ENCODE measurements around the gene TXNDC5.
A peak's percentile ranks its signal among the peaks of the same experiment; 100 is the strongest.

TXNDC5 gene

DNA sequence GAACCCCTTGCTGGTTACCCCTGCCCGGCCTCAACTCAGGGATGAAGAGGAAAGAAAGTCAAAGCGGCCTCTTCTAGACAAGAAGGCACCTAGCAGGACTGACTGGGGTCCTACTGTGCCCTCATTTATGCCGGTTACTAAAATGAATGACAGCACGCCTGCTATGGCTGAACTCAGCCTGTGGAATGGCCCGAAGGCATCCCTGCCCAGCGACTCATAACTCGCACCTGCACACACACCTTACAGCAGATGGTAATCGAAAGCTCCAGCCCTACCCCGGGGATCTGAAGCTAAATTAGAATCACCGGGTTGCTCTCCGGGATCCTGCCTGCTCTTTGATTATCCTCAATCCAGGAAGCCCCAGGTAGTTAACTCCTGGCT is 747 bp upstream of the TXNDC5 start:
- DNase-seq (ENCODE audit: low spot score in 2 of 2) (no peak), ATAC-seq (replicated peaks; ENCODE audit: extremely low read depth, poor library complexity, severe bottlenecking) (no peak)
- H3K4me3 Mint-ChIP-seq, result no peak overlapping the region
- no peaks in the 10 kb centered on the region for H3K36me3 Mint-ChIP-seq (ENCODE audit: insufficient read depth)
- H3K4me1 Mint-ChIP-seq, result peaks cover 6% of the 10 kb centered on the region
- H3K27ac Mint-ChIP-seq (ENCODE audit: low read depth), result no peak overlapping the region
- no peaks in the 10 kb centered on the region for H3K27me3 Mint-ChIP-seq
- no peaks in the 10 kb centered on the region for H3K9me3 Mint-ChIP-seq

DNA sequence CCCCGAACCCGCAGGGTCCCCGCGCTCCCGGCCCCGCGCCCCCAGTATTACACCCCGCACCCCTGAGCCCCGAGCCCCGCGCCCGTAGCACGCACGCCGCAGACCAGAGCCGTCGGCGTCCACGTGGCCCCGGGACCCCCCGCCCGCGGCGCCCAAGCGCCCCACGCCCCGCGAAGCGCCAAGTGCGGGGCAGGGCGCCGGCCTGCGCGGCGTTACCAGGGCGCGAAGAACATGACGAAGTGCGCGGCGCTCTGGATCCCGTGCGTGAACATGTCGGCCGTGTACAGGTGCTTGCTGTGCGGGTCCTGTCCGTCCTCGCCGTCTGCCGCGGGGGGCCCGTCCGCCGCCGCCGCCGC is 312 bp downstream of the TXNDC5 start:
- Mint-ChIP-seq H3K27ac (ENCODE audit: low read depth) (no peak overlapping the region), H3K36me3 (ENCODE audit: insufficient read depth) (no peaks in the 10 kb centered on the region), H3K4me1 (peaks cover 7% of the 10 kb centered on the region), H3K27me3 (no peaks in the 10 kb centered on the region), H3K4me3 (no peak overlapping the region), H3K9me3 (no peaks in the 10 kb centered on the region)
- DNase-seq (ENCODE audit: low spot score in 2 of 2) (no peak), ATAC-seq (replicated peaks; ENCODE audit: extremely low read depth, poor library complexity, severe bottlenecking) (no peak)

DNA sequence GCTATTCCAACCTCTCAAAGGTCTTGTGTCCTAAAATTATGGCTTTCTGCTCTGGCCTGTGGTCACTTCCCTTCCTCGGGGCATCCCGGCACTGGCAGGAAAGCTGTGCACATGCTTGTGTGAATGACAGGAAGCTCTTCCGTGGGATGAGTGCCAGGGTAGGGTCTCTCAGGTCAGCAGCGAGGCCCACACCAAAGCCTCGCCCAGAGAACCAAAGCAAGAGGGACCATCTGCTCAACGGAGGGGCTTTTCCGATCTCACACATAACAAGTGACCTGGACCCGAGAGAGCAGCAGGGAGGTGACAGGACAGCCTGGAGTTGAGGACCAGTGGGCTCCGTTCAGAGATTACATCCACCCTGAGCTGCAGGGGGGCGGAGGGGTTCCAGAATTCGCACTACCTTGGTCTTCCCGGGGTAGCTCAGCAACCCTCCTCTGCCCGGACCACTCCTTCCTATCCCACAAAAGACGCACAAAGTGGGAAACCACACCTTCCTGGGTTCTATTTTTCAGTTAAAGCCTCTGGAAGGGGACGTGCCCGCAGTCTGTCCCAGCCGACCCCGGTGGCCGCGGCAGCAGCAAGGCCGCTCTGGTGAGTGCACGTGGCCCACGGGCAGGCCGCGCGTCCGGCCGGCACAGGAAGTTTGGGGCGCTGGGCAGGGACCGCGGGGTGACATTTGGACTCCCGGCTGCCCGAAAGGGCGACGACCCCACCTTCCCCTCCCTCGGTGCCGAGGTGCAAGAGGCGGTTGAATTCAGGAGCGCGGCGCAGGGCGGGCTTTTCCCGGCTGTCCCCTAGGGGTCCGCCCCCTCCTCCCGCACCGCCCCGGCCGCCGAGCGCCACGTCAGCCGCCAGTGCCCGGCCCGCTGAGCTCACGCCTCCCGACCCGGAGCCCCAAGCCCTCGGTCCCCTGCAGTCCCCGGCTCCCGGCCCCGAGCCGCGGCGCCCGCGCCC is 988 bp downstream of the TXNDC5 start:
- Mint-ChIP-seq H3K36me3 (ENCODE audit: insufficient read depth) (no peaks in the 10 kb centered on the region), H3K27me3 (no peaks in the 10 kb centered on the region), H3K9me3 (no peaks in the 10 kb centered on the region), H3K4me3 (peak overlapping the region; percentile 71), H3K27ac (ENCODE audit: low read depth) (peak overlapping the region; percentile 19), H3K4me1 (peaks cover 14% of the 10 kb centered on the region)
- DNase-seq (ENCODE audit: low spot score in 2 of 2) (no peak), ATAC-seq (replicated peaks; ENCODE audit: extremely low read depth, poor library complexity, severe bottlenecking) (no peak)

DNA sequence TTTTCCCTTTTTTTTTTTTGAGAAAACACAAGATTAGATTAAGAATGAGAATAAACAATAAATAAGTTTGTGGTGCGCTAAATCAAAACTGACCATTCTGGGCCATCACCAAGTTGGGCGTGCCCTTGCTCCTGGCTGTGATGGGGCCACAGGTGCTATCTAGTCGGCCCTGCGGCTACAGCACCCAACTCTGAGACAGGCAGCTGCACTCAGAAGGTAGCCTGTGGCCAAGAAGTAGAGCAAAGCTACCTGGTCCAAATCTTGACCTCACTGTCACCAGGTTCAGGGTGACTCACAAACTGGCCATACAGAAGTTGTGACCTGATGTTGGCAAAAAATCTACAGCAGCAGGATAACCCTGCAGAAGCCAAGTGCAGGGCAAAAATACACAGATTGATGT is 3.4 kb downstream of the TXNDC5 start:
- H3K36me3 Mint-ChIP-seq (ENCODE audit: insufficient read depth), result peaks cover 8% of the 10 kb centered on the region
- no peaks in the 10 kb centered on the region for H3K27me3 Mint-ChIP-seq
- DNase-seq (ENCODE audit: low spot score in 2 of 2) (no peak), ATAC-seq (replicated peaks; ENCODE audit: extremely low read depth, poor library complexity, severe bottlenecking) (no peak)
- no peak overlapping the region for H3K27ac Mint-ChIP-seq (ENCODE audit: low read depth)
- H3K4me3 Mint-ChIP-seq, result no peak overlapping the region
- no peaks in the 10 kb centered on the region for H3K9me3 Mint-ChIP-seq
- peaks cover 16% of the 10 kb centered on the region for H3K4me1 Mint-ChIP-seq

DNA sequence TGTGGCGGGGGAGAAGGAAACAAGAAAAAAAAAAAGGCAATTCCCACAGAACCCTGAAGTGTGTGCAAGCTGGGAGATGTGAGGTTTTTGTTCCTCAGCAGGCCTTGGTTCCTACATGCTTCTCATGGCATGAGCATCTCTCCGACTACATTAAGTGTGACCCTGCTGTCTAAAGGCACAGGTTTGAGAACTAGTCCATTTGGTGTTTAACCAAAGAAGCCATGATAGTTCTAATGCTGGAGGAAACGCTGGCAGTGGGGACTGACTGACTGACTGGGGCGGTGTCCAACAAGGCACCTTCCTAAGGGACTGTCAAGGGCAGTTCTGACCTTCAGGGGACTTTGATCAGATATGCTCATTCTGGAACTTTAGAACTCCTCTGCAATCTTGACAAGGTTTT is 3.8 kb downstream of the TXNDC5 start:
- H3K9me3 Mint-ChIP-seq, result no peaks in the 10 kb centered on the region
- H3K4me3 Mint-ChIP-seq, result no peak overlapping the region
- no peak overlapping the region for H3K27ac Mint-ChIP-seq (ENCODE audit: low read depth)
- ATAC-seq (replicated peaks; ENCODE audit: extremely low read depth, poor library complexity, severe bottlenecking) (no peak), DNase-seq (ENCODE audit: low spot score in 2 of 2) (no peak)
- no peaks in the 10 kb centered on the region for H3K27me3 Mint-ChIP-seq
- H3K36me3 Mint-ChIP-seq (ENCODE audit: insufficient read depth), result peaks cover 8% of the 10 kb centered on the region
- H3K4me1 Mint-ChIP-seq, result peaks cover 16% of the 10 kb centered on the region

DNA sequence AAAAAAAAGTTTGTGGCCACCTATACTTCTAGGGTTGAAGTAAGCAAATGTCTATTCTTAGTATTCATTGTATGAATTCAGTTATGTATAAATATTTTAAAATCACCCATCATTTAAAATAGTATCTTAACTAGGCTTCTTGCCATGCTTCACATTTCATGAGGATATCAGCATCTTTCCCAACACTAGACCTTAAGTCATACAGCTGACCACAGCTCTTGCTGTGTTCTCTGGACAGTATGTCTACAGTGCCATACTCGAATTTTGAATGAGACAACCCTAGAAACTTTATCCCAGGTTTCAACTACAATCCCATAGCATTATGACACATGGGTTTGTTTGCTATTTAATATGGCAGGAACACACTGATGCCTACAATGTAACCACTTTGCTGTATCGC is 5.2 kb downstream of the TXNDC5 start:
- DNase-seq (ENCODE audit: low spot score in 2 of 2) (no peak), ATAC-seq (replicated peaks; ENCODE audit: extremely low read depth, poor library complexity, severe bottlenecking) (no peak)
- Mint-ChIP-seq H3K9me3 (no peaks in the 10 kb centered on the region), H3K27ac (ENCODE audit: low read depth) (no peak overlapping the region), H3K36me3 (ENCODE audit: insufficient read depth) (peaks cover 9% of the 10 kb centered on the region), H3K4me1 (peaks cover 16% of the 10 kb centered on the region), H3K4me3 (no peak overlapping the region), H3K27me3 (no peaks in the 10 kb centered on the region)

DNA sequence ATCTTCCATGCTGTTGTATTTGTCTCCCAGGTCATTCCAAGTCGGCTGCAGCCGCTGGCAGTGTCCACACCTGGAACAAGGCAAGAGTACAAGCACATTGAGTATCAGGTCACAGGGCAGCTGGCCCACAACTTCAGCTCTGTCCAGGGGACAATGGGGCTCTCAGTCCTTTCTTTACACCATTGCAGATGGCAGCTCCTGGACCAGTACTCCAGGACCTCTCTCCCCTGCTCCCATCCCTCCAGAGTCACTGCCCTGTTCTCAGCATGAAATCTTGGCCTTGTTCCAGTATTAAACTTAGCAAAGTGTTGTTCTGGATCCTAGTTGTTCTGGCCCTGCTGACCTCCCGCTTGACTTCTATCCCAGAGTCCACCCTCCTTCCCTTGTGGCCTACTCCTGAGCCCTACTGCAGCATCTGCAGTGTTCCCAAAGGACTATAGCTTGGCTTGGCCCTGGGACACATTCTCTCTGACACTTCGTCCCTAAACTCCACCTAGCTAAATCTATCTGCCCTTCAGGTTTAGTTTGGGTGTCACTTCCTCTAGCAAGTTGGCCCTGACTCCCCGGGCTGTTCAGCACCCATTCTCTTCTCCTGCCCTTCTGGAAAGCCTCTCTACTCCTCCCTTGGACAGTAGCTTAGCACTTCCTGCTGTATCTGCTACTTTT is 5.8 kb downstream of the TXNDC5 start:
- Mint-ChIP-seq H3K27me3 (no peaks in the 10 kb centered on the region), H3K9me3 (no peaks in the 10 kb centered on the region), H3K4me1 (peaks cover 16% of the 10 kb centered on the region), H3K36me3 (ENCODE audit: insufficient read depth) (peaks cover 9% of the 10 kb centered on the region), H3K4me3 (no peak overlapping the region), H3K27ac (ENCODE audit: low read depth) (no peak overlapping the region)
- DNase-seq (ENCODE audit: low spot score in 2 of 2), result no peak
- no peak for ATAC-seq (replicated peaks; ENCODE audit: extremely low read depth, poor library complexity, severe bottlenecking)

DNA sequence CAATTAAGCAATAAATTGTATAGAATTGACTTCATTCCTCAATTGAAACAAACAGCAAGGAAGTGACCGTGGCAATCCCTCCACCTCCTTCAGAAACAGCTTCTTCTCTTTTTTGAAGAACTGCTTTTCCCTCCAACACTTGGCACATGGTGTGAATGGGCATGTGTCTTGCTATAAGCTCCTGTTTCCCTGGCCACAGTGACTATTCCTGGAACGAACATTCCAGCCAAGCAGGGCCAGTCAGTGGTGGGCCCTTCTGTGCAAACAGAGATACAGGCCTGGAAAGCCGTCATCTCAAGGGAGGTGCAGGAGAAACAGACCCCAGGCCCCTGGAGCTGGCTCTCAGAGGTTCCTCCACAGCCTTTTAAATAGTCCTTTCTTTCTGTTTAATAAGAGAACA is 6.9 kb downstream of the TXNDC5 start:
- DNase-seq (ENCODE audit: low spot score in 2 of 2), result no peak
- ATAC-seq (replicated peaks; ENCODE audit: extremely low read depth, poor library complexity, severe bottlenecking), result no peak
- H3K4me3 Mint-ChIP-seq, result no peak overlapping the region
- no peak overlapping the region for H3K27ac Mint-ChIP-seq (ENCODE audit: low read depth)
- H3K27me3 Mint-ChIP-seq, result no peaks in the 10 kb centered on the region
- peaks cover 11% of the 10 kb centered on the region for H3K36me3 Mint-ChIP-seq (ENCODE audit: insufficient read depth)
- no peaks in the 10 kb centered on the region for H3K9me3 Mint-ChIP-seq
- peaks cover 9% of the 10 kb centered on the region for H3K4me1 Mint-ChIP-seq

DNA sequence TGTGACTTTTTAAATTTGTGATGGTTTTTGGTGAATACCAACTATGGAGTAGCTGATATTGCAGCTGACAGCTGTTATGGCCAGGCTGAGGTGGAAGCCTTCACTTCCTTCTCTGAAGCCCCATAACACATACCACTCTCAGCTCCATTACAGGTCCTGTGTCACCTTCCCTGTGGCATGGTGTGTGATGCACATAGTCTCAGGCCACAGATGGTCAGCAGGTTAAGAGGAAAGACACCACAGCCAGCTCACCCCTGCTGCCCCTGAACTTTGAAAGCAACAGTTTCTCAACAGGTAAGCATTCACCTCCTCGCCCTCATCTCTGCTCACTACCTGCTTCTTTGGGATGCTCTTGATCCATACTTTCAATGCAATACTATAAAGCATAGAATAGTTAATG is 7.7 kb downstream of the TXNDC5 start:
- no peaks in the 10 kb centered on the region for H3K27me3 Mint-ChIP-seq
- no peak overlapping the region for H3K27ac Mint-ChIP-seq (ENCODE audit: low read depth)
- no peak for DNase-seq (ENCODE audit: low spot score in 2 of 2)
- ATAC-seq (replicated peaks; ENCODE audit: extremely low read depth, poor library complexity, severe bottlenecking), result no peak
- H3K4me1 Mint-ChIP-seq, result peaks cover 9% of the 10 kb centered on the region
- H3K4me3 Mint-ChIP-seq, result no peak overlapping the region
- H3K36me3 Mint-ChIP-seq (ENCODE audit: insufficient read depth), result peaks cover 13% of the 10 kb centered on the region
- no peaks in the 10 kb centered on the region for H3K9me3 Mint-ChIP-seq

DNA sequence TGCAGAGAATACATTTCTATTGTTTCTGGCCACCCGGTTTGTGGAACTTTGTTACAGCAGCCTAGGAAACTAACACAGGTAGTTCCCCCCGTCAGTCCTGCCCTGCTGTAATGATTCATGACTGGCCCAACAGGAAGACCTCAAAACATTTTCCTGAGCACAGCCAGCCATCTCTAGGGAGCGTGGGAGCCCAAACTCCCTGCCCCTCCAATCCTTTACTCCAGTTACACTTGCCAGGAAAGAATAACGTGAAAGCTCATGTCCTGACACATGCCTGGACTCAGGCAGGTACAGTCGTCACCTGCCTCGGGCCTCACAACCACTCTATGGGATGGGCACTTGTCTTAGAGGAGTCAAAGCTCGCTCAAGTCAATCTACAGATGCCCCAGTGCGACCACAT is 8.4 kb downstream of the TXNDC5 start:
- H3K27me3 Mint-ChIP-seq, result no peaks in the 10 kb centered on the region
- H3K9me3 Mint-ChIP-seq, result no peaks in the 10 kb centered on the region
- H3K36me3 Mint-ChIP-seq (ENCODE audit: insufficient read depth), result peaks cover 15% of the 10 kb centered on the region
- ATAC-seq (replicated peaks; ENCODE audit: extremely low read depth, poor library complexity, severe bottlenecking) (no peak), DNase-seq (ENCODE audit: low spot score in 2 of 2) (no peak)
- no peak overlapping the region for H3K4me3 Mint-ChIP-seq
- no peak overlapping the region for H3K27ac Mint-ChIP-seq (ENCODE audit: low read depth)
- H3K4me1 Mint-ChIP-seq, result peaks cover 9% of the 10 kb centered on the region

DNA sequence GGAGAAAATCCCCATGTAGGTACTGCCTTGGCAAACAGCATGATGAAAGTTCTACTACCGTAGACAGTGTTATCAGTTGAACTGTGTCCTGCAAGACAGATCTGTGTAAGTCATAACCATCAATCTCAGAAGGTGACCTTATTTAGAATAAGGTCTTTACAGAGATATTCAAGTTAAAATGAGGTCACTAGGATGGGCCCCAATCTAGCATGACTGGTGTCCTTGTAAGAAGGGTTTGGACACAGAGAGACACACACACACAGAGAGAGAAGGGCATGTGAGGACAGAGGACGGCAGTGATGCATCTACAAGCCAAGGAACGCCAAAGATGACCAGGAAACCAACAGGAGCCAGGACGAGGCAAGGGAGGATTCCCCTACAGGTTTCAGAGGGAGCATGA is 8.8 kb downstream of the TXNDC5 start:
- Mint-ChIP-seq H3K4me3 (no peak overlapping the region), H3K27ac (ENCODE audit: low read depth) (no peak overlapping the region), H3K36me3 (ENCODE audit: insufficient read depth) (peaks cover 15% of the 10 kb centered on the region), H3K9me3 (no peaks in the 10 kb centered on the region), H3K4me1 (peaks cover 9% of the 10 kb centered on the region), H3K27me3 (no peaks in the 10 kb centered on the region)
- DNase-seq (ENCODE audit: low spot score in 2 of 2), result no peak
- no peak for ATAC-seq (replicated peaks; ENCODE audit: extremely low read depth, poor library complexity, severe bottlenecking)

DNA sequence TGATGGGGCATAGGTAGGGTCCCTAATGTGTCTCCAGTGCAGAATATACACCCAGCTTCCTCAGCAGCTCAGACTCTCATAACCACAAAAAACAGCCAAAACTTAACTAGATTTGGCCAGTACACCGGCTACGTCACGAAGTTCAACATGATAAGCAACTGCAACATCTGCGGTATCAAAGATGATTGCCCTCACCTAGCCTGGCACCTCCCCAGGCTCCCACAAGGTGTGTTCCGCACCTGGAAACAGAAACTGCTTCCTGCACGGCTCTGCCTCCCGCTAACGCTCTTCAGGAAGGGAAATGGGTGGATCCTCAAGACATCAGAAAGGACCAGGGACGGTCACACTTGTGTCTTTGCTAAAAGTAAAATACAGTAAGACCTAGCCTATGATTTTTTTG is 9.5 kb downstream of the TXNDC5 start:
- Mint-ChIP-seq H3K4me1 (peaks cover 9% of the 10 kb centered on the region), H3K4me3 (no peak overlapping the region), H3K27ac (ENCODE audit: low read depth) (no peak overlapping the region), H3K9me3 (no peaks in the 10 kb centered on the region), H3K27me3 (no peaks in the 10 kb centered on the region), H3K36me3 (ENCODE audit: insufficient read depth) (peaks cover 17% of the 10 kb centered on the region)
- ATAC-seq (replicated peaks; ENCODE audit: extremely low read depth, poor library complexity, severe bottlenecking), result no peak
- DNase-seq (ENCODE audit: low spot score in 2 of 2), result no peak

DNA sequence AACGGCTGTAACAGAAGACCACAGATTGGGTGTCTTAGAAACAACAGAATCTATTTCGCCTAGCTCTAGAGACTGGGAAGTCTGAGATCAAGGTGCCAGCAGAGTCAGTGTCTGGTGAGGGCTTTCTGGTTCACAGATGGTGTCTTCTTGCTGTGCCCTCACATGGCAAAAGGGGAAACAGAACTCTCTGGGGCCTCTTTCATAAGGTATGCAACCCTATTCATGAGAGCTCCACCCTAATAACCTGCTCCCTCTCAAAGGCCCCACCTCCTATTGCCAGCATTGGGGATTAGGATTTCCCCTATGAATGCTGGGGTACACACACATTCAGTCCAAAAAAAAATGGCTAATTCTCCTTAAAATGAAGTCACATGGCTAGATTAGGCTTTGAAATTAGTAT is 10.0 kb downstream of the TXNDC5 start:
- ATAC-seq (replicated peaks; ENCODE audit: extremely low read depth, poor library complexity, severe bottlenecking) (no peak), DNase-seq (ENCODE audit: low spot score in 2 of 2) (no peak)
- Mint-ChIP-seq H3K27me3 (no peaks in the 10 kb centered on the region), H3K27ac (ENCODE audit: low read depth) (no peak overlapping the region), H3K4me1 (peaks cover 9% of the 10 kb centered on the region), H3K4me3 (no peak overlapping the region), H3K9me3 (no peaks in the 10 kb centered on the region), H3K36me3 (ENCODE audit: insufficient read depth) (peaks cover 17% of the 10 kb centered on the region)
